OCI-LY7 (cell line): Measurements from ENCODE around the gene SLC25A42. TPM values are rescaled to one million over a fixed set of nuclear protein-coding genes. Genes with fewer than 3 reads are reported as not detected.

Source experiments
- BruUV-seq: library from RNA; stranded (reverse); fragments of 400-500 nt; replicated peaks from 2 replicates; lab custom pipeline; 2021; lab: Mats Ljungman, UMichigan
- CTCF ChIA-PET: fragments of 300-600 bp; sonication (Branson Sonifier 250); formaldehyde crosslinking; loops from one replicate; lab custom pipeline; 2022; ENCODE audit warnings: antibody characterized with exemption; ENCODE audit not compliant: unreplicated experiment; lab: Charles Lee
- POLR2A ChIA-PET: fragments of 300-600 bp; sonication (Branson Sonifier 250); formaldehyde crosslinking; loops from one replicate; lab custom pipeline; 2022; ENCODE audit warnings: antibody characterized with exemption; lab: Charles Lee
- DNase-seq: peaks from one replicate; pipeline ENCODE4 v3.0.0-alpha.2; 2015; ENCODE audit warnings: low spot score
- H2AFZ ChIP-seq: fragments of 200-600 bp; sonication (generic), shearing (Covaris generic); 2 replicates; pipeline ENCODE4 v1.6.1; 2014; ENCODE audit warnings: mild to moderate bottlenecking, antibody characterized with exemption, low read length, moderate library complexity
- H3K27ac ChIP-seq: fragments of 200-600 bp; sonication (generic); 2 replicates; pipeline ENCODE4 v1.5.1; 2014; ENCODE audit warnings: mixed run types, low read depth, mild to moderate bottlenecking, moderate library complexity, low read length, inconsistent platforms; ENCODE audit not compliant: poor library complexity, severe bottlenecking
- H3K36me3 ChIP-seq: fragments of 200-600 bp; sonication (generic); 2 replicates; pipeline ENCODE4 v1.6.1; 2014; ENCODE audit warnings: mild to moderate bottlenecking, antibody characterized with exemption, low read length, moderate library complexity, mixed read lengths; ENCODE audit not compliant: insufficient read depth
- H3K4me1 ChIP-seq: fragments of 200-600 bp; sonication (generic); 2 replicates; pipeline ENCODE4 v1.5.1; 2014; ENCODE audit warnings: mild to moderate bottlenecking, low read length; ENCODE audit not compliant: insufficient read depth, poor library complexity, severe bottlenecking
- H3K4me2 ChIP-seq: fragments of 200-600 bp; sonication (generic); 2 replicates; pipeline ENCODE4 v1.6.1; 2014; ENCODE audit warnings: mild to moderate bottlenecking, low read length
- H3K4me3 ChIP-seq: fragments of 200-600 bp; sonication (generic); 2 replicates; pipeline ENCODE4 v1.5.1; 2014; ENCODE audit warnings: mild to moderate bottlenecking, low read depth, low read length; ENCODE audit not compliant: poor library complexity, severe bottlenecking
- H3K79me2 ChIP-seq: fragments of 200-600 bp; sonication (generic); 2 replicates; pipeline ENCODE4 v1.6.1; 2016; ENCODE audit warnings: low read depth, mild to moderate bottlenecking, low read length, moderate library complexity, mixed read lengths; ENCODE audit not compliant: insufficient read depth
- H3K9me2 ChIP-seq: fragments of 200-600 bp; sonication (generic); 2 replicates; pipeline ENCODE4 v1.6.1; 2016; ENCODE audit warnings: mild to moderate bottlenecking, low read length, mixed read lengths; ENCODE audit not compliant: insufficient read depth
- H3K9me3 ChIP-seq: fragments of 200-600 bp; sonication (generic); 2 replicates; pipeline ENCODE4 v1.6.1; 2014; ENCODE audit warnings: mild to moderate bottlenecking, mixed run types, low read length, mixed read lengths
- H4K20me1 ChIP-seq: fragments of 200-600 bp; sonication (generic); 2 replicates; pipeline ENCODE4 v1.6.1; 2014; ENCODE audit warnings: mild to moderate bottlenecking, antibody characterized with exemption, low read length, moderate library complexity, mixed read lengths; ENCODE audit not compliant: insufficient read depth
- CTCF ChIP-seq: fragments of 200-600 bp; sonication (generic); conservative IDR thresholded peaks from 2 replicates; pipeline ENCODE4 v1.5.1; 2014; ENCODE audit warnings: mild to moderate bottlenecking, antibody characterized with exemption, low read length, moderate library complexity, mixed read lengths
- EZH2phosphoT487 ChIP-seq: fragments of 200-600 bp; sonication (generic); IDR thresholded peaks from 2 replicates; pipeline ENCODE4 v1.6.1; 2018; ENCODE audit warnings: low read depth, borderline replicate concordance, mild to moderate bottlenecking, mixed run types, antibody characterized with exemption, low read length, moderate library complexity, mixed read lengths
- intact Hi-C: fragments of 100-400 bp; cut with micrococcal nuclease; formaldehyde crosslinking; loops from one replicate; pipeline ENCODE4 v1.10.0; 2022; ENCODE audit not compliant: unreplicated experiment
- total RNA-seq, 2 experiments: library from RNA; depleted of rRNA in 1 of 2; stranded (reverse); fragments of >200 nt in 1 of 2; shearing (Covaris generic) in 1 of 2; gene quantifications; 2 replicates each; pipeline ENCODE4 v1.2.3, GENCODE V29; 2014 to 2022

Gene SLC25A42
- total RNA-seq, 2 experiments from 2014 or later, result 13.8 to 23.4 TPM

GRCh38 chr19:19039901-19040300, 23.9 kb upstream of the SLC25A42 start:
- Histone ChIP-seq H4K20me1 (peaks cover 4% of the 10 kb centered on the region; the same call in 1 of the 2 replicates), H3K4me1 (peaks cover 28% of the 10 kb centered on the region), H3K27ac (peak overlapping the region; percentile 72), H3K4me2 (peak overlapping the region; percentile 31), H3K9me2 (no peaks in the 10 kb centered on the region), H3K79me2 (peaks cover 78% of the 10 kb centered on the region), H2AFZ (no peak overlapping the region), H3K9me3 (peaks cover 8% of the 10 kb centered on the region; the same call in 1 of the 2 replicates), H3K4me3 (no peak overlapping the region), H3K36me3 (peaks cover 82% of the 10 kb centered on the region)
- intact Hi-C loops, result no loop called here
- no TSS peak for BruUV-seq
- TF ChIP-seq CTCF (no peak), EZH2phosphoT487 (no peak)
- peak; percentile 80 for DNase-seq
- ChIA-PET CTCF (no interaction called here), POLR2A (no interaction called here)

GRCh38 chr19:19040417-19040816, 23.4 kb upstream of the SLC25A42 start:
- H3K36me3 ChIP-seq, result peaks cover 83% of the 10 kb centered on the region
- no peak overlapping the region for H3K4me3 ChIP-seq
- BruUV-seq, result no TSS peak
- intact Hi-C loops, result no loop called here
- H3K27ac ChIP-seq, result peak overlapping the region; percentile 72
- no peak for DNase-seq
- H3K79me2 ChIP-seq, result peaks cover 73% of the 10 kb centered on the region
- H3K9me3 ChIP-seq, result peaks cover 8% of the 10 kb centered on the region; the same call in 1 of the 2 replicates
- H3K9me2 ChIP-seq, result no peaks in the 10 kb centered on the region
- peaks cover 4% of the 10 kb centered on the region; the same call in 1 of the 2 replicates for H4K20me1 ChIP-seq
- ChIA-PET CTCF (no interaction called here), POLR2A (interaction anchor here (0.6 kb wide), 1 partner anchor 494 kb away, joined by 3 read pairs; no protein-coding TSS in a partner anchor)
- peaks cover 23% of the 10 kb centered on the region for H3K4me1 ChIP-seq
- peak overlapping the region; percentile 31 for H3K4me2 ChIP-seq
- TF ChIP-seq CTCF (no peak), EZH2phosphoT487 (no peak)
- no peak overlapping the region for H2AFZ ChIP-seq

- Histone ChIP-seq H3K79me2 (peaks cover 49% of the 10 kb centered on the region), H3K4me1 (peaks cover 21% of the 10 kb centered on the region), H3K36me3 (peaks cover 78% of the 10 kb centered on the region), H3K4me3 (no peak overlapping the region), H3K9me3 (peaks cover 2% of the 10 kb centered on the region; the same call in 1 of the 2 replicates), H3K27ac (no peak overlapping the region), H3K4me2 (no peak overlapping the region), H4K20me1 (peaks cover 4% of the 10 kb centered on the region; the same call in 1 of the 2 replicates), H3K9me2 (no peaks in the 10 kb centered on the region), H2AFZ (no peak overlapping the region)
- intact Hi-C loops, result no loop called here
- BruUV-seq, result no TSS peak
- CTCF ChIA-PET, result interaction anchor here (0.6 kb wide), 1 partner anchor 1633 kb away, joined by 3 read pairs; no protein-coding TSS in a partner anchor
- POLR2A ChIA-PET, result no interaction called here
- no peak for DNase-seq
- TF ChIP-seq CTCF (no peak), EZH2phosphoT487 (no peak)
Measured at GRCh38 chr19:19042732-19043280, 21.0 kb upstream of the SLC25A42 start.
